Skeletal muscle cell (primary cell): Measurements from ENCODE around the gene MCCC1.
"Not testable (repeated sequence)": the region's sequence is repeated elsewhere in the genome, so short reads cannot be mapped to it uniquely, and the experiment has no call there.

Experiments used
- DNase-seq: peaks from one replicate; pipeline ENCODE4 v3.0.0-alpha.2; 2010; ENCODE audit warnings: low read depth
- H3K4me3 ChIP-seq: 2 replicates; pipeline ENCODE4 v1.5.1; 2011; ENCODE audit warnings: low read depth, mild to moderate bottlenecking, control low read depth, low read length, moderate library complexity

Gene MCCC1

GRCh38 chr3:183107372-183107771, 8.1 kb upstream of the MCCC1 start:
- H3K4me3 ChIP-seq, DNase-seq: not testable (repeated sequence)

GRCh38 chr3:183106635-183107034, 7.3 kb upstream of the MCCC1 start:
- H3K4me3 ChIP-seq = no peak overlapping the region
- DNase-seq = no peak

- DNase-seq, H3K4me3 ChIP-seq: not testable (repeated sequence)
These were observed 4.7 kb upstream of the MCCC1 start for GRCh38 chr3:183103950-183104349.

GRCh38 chr3:183101040-183101439, 1.7 kb upstream of the MCCC1 start:
- H3K4me3 ChIP-seq, DNase-seq: not testable (repeated sequence)

- no peak for DNase-seq
- no peak overlapping the region for H3K4me3 ChIP-seq
These were observed 1.1 kb upstream of the MCCC1 start for GRCh38 chr3:183100376-183100775.

- peak overlapping the region; percentile 88 for H3K4me3 ChIP-seq
- no peak for DNase-seq
These were observed 525 bp upstream of the MCCC1 start for GRCh38 chr3:183099838-183100204.

- DNase-seq = no peak
- peak overlapping the region; percentile 88 for H3K4me3 ChIP-seq
These were observed 715 bp downstream of the MCCC1 start for GRCh38 chr3:183098536-183099025.

GRCh38 chr3:183094711-183095110, 4.6 kb downstream of the MCCC1 start:
- DNase-seq = no peak
- no peak overlapping the region for H3K4me3 ChIP-seq

- no peak for DNase-seq
- no peak overlapping the region for H3K4me3 ChIP-seq
These were observed 7.0 kb downstream of the MCCC1 start for GRCh38 chr3:183092256-183092655.

GRCh38 chr3:183087184-183087583, 12.1 kb downstream of the MCCC1 start:
- H3K4me3 ChIP-seq = no peak overlapping the region
- no peak for DNase-seq

GRCh38 chr3:183085634-183086390, 13.5 kb downstream of the MCCC1 start:
- DNase-seq = no peak
- no peak overlapping the region for H3K4me3 ChIP-seq

GRCh38 chr3:183082355-183082915, 16.9 kb downstream of the MCCC1 start:
- DNase-seq = no peak
- no peak overlapping the region for H3K4me3 ChIP-seq

GRCh38 chr3:183081459-183082183, 17.7 kb downstream of the MCCC1 start:
- no peak for DNase-seq
- H3K4me3 ChIP-seq = no peak overlapping the region

GRCh38 chr3:183080628-183081027, 18.7 kb downstream of the MCCC1 start:
- DNase-seq = no peak
- no peak overlapping the region for H3K4me3 ChIP-seq

- no peak for DNase-seq
- no peak overlapping the region for H3K4me3 ChIP-seq
These were observed 24.4 kb downstream of the MCCC1 start for GRCh38 chr3:183074881-183075280.

GRCh38 chr3:183074261-183074660, 25.0 kb downstream of the MCCC1 start:
- no peak for DNase-seq
- no peak overlapping the region for H3K4me3 ChIP-seq

- DNase-seq = no peak
- H3K4me3 ChIP-seq = no peak overlapping the region
These were observed 25.5 kb downstream of the MCCC1 start for GRCh38 chr3:183073839-183074238.

- no peak for DNase-seq
- H3K4me3 ChIP-seq = no peak overlapping the region
These were observed 28.4 kb downstream of the MCCC1 start for GRCh38 chr3:183070892-183071291.

GRCh38 chr3:183069086-183069485, 30.2 kb downstream of the MCCC1 start:
- DNase-seq = no peak

GRCh38 chr3:183066891-183067290, 32.4 kb downstream of the MCCC1 start:
- not testable (repeated sequence) for DNase-seq, H3K4me3 ChIP-seq

More at GRCh38 chr3:183069086-183069485, 30.2 kb downstream of the MCCC1 start:
- no peak overlapping the region for H3K4me3 ChIP-seq
